GM12865 (cell line): ENCODE data around the gene TCEA3.

Experiments
- DNase-seq: peaks from one replicate; pipeline ENCODE4 v3.0.0; 2010; ENCODE audit warnings: low read depth
- H3K4me3 ChIP-seq: 2 replicates; pipeline ENCODE4 v1.5.1; 2011; ENCODE audit warnings: mild to moderate bottlenecking, low read depth, low read length, control low read depth
- CTCF ChIP-seq: IDR thresholded peaks from 2 replicates; pipeline ENCODE4 v1.5.1; 2011; ENCODE audit warnings: low read length, control low read depth, low read depth, inconsistent platforms; ENCODE audit not compliant: insufficient read depth; ENCODE audit errors: missing control alignments

Gene TCEA3

GRCh38 chr1:23446661-23447310 lies 22.2 kb upstream of the TCEA3 start:
- no peak for DNase-seq
- no peak for TF ChIP-seq CTCF
- H3K4me3 ChIP-seq: no peak overlapping the region

GRCh38 chr1:23444596-23445390 lies 20.2 kb upstream of the TCEA3 start:
- DNase-seq: no peak
- TF ChIP-seq CTCF: no peak
- no peak overlapping the region for H3K4me3 ChIP-seq

- TF ChIP-seq CTCF: no peak
- DNase-seq: no peak
- no peak overlapping the region for H3K4me3 ChIP-seq
These were observed 19.6 kb upstream of the TCEA3 start for GRCh38 chr1:23444104-23444533.

GRCh38 chr1:23442751-23443150 lies 18.2 kb upstream of the TCEA3 start:
- no peak for DNase-seq
- TF ChIP-seq CTCF: no peak
- H3K4me3 ChIP-seq: no peak overlapping the region

- H3K4me3 ChIP-seq: no peak overlapping the region
- TF ChIP-seq CTCF: no peak
- DNase-seq: no peak
These were observed 17.0 kb upstream of the TCEA3 start for GRCh38 chr1:23441446-23442148.

GRCh38 chr1:23438545-23438944 lies 14.0 kb upstream of the TCEA3 start:
- no peak for DNase-seq
- no peak overlapping the region for H3K4me3 ChIP-seq
- TF ChIP-seq CTCF: no peak

- no peak for TF ChIP-seq CTCF
- DNase-seq: no peak
- no peak overlapping the region for H3K4me3 ChIP-seq
These were observed 12.8 kb upstream of the TCEA3 start for GRCh38 chr1:23437355-23437664.
